ENCODE results near the gene TRIM5.
"Not testable (repeated sequence)": the region's sequence is repeated elsewhere in the genome, so short reads cannot be mapped to it uniquely, and the experiment has no call there.

TRIM5 gene

DNA sequence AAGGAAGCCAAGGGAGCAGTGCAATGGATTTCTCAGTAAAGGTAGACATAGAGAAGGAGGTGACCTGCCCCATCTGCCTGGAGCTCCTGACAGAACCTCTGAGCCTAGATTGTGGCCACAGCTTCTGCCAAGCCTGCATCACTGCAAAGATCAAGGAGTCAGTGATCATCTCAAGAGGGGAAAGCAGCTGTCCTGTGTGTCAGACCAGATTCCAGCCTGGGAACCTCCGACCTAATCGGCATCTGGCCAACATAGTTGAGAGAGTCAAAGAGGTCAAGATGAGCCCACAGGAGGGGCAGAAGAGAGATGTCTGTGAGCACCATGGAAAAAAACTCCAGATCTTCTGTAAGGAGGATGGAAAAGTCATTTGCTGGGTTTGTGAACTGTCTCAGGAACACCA is 11.3 kb upstream of the TRIM5 start:
- Mint-ChIP-seq H3K27ac (peak overlapping the region; percentile 48), H3K4me1 (peaks cover 33 to 65% of the 10 kb centered on the region in 2 donors), H3K27me3 (no peaks in the 10 kb centered on the region), H3K4me3 (no peak overlapping the region), H3K9me3 (no peaks in the 10 kb centered on the region), H3K36me3 (peaks cover 2 to 9% of the 10 kb centered on the region in 2 donors)
- DNase-seq (no peak), ATAC-seq (replicated peaks) (no peak)

GRCh38 chr11:5695580-5695979 is 10.7 kb upstream of the TRIM5 start:
- DNase-seq (no peak), ATAC-seq (replicated peaks) (no peak)
- H3K9me3 Mint-ChIP-seq = no peaks in the 10 kb centered on the region
- no peak overlapping the region for H3K4me3 Mint-ChIP-seq
- peaks cover 37 to 67% of the 10 kb centered on the region in 2 donors for H3K4me1 Mint-ChIP-seq
- peaks cover 2 to 9% of the 10 kb centered on the region in 2 donors for H3K36me3 Mint-ChIP-seq
- no peak overlapping the region for H3K27ac Mint-ChIP-seq
- H3K27me3 Mint-ChIP-seq = no peaks in the 10 kb centered on the region

DNA sequence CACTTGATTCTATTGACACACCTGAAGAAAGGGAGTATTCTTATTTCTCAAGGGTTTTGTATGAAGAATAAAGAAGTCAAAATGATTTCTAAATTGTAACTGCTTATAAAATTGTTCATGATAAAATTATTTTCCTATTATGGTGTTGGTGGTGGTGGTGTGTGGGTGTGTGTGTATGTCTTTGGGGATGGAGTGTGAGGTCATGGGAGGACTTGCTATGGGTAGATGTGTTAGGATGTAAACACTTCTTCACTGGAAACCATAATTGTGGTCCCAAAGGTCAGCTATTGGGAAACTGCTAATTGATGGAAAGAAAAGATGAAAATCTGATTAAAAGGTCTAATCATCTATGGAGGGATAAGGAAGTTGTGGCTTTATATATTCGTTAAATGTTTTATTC is 9.8 kb upstream of the TRIM5 start:
- H3K4me1 Mint-ChIP-seq = peaks cover 43 to 70% of the 10 kb centered on the region in 2 donors
- H3K4me3 Mint-ChIP-seq = peak overlapping the region in 1 of 2 donors; percentile 11
- H3K36me3 Mint-ChIP-seq = peaks cover 2 to 9% of the 10 kb centered on the region in 2 donors
- H3K27me3 Mint-ChIP-seq = no peaks in the 10 kb centered on the region
- DNase-seq (no peak), ATAC-seq (replicated peaks) (no peak)
- H3K27ac Mint-ChIP-seq = peak overlapping the region; percentile 49
- no peaks in the 10 kb centered on the region for H3K9me3 Mint-ChIP-seq

- Mint-ChIP-seq H3K4me3 (peak overlapping the region; percentile 67 to 88), H3K4me1 (peaks cover 45 to 73% of the 10 kb centered on the region in 2 donors), H3K27ac (peak overlapping the region; percentile 89), H3K36me3 (peaks cover 2 to 5% of the 10 kb centered on the region in 2 donors), H3K9me3 (no peaks in the 10 kb centered on the region), H3K27me3 (no peaks in the 10 kb centered on the region)
- no peak for ATAC-seq (replicated peaks)
- no peak for DNase-seq
These were observed 7.1 kb upstream of the TRIM5 start for GRCh38 chr11:5691964-5692361.

DNA sequence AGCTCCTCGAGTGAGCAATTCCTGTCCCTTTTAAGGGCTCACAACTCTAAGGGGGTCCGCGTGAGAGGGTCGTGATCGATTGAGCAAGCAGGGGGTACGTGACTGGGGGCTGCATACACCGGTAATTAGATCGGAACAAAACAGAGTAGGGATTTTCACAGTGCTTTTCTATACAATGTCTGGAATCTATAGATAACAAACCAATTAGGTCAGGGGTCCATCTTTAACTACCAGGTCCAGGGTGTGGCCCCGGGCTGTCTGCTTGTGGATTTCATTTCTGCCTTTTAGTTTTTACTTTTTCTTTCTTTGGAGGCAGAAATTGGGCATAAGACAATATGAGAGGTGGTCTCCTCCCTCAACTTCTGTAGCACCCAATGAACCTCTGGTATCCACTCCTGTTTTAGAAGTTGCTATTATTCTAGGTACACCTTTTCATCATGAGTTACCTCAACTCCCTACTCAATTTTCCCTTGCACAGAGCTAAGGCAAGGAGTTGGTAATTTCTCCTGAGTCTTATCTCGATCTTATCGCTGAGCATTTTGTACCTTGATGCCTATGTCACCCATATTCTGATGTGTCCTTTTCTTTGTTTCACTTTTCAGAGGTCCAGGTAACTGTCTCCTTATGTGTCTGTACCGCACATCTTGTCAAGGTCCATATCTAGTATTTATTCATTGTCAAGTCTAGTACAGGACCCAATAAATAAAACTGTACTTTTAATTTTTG is 6.5 kb upstream of the TRIM5 start:
- peak overlapping the region; percentile 95 for H3K27ac Mint-ChIP-seq
- ATAC-seq (replicated peaks); H3K36me3 Mint-ChIP-seq; H3K9me3 Mint-ChIP-seq; H3K27me3 Mint-ChIP-seq; DNase-seq: not testable (repeated sequence)
- H3K4me1 Mint-ChIP-seq = peaks cover 43 to 67% of the 10 kb centered on the region in 2 donors
- H3K4me3 Mint-ChIP-seq = peak overlapping the region; percentile 88 to 95

DNA sequence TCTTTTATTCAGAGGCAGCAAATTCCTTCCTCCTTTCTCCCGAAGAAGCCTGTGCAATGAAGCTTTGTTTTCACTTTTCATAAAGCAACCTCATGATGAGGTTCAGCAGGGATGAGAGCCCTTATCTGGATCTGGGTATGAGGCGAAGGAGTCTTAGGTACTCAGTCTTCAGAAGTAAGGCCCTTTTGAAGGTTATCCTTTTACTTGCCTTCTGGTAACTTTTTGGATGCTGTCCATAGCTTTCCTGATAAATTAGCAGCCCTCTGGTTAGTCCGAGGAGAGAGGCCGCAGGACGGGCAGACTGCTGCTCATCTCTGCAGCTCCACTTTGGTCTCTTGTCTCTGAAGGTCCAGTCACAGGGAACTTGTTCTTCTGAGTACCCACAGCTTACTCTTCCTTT is 5.9 kb upstream of the TRIM5 start:
- DNase-seq (no peak), ATAC-seq (replicated peaks) (no peak)
- peak overlapping the region; percentile 88 to 95 for H3K4me3 Mint-ChIP-seq
- H3K4me1 Mint-ChIP-seq = peaks cover 41 to 61% of the 10 kb centered on the region in 2 donors
- peak overlapping the region; percentile 95 for H3K27ac Mint-ChIP-seq
- no peaks in the 10 kb centered on the region for H3K36me3 Mint-ChIP-seq
- no peaks in the 10 kb centered on the region for H3K27me3 Mint-ChIP-seq
- H3K9me3 Mint-ChIP-seq = no peaks in the 10 kb centered on the region

DNA sequence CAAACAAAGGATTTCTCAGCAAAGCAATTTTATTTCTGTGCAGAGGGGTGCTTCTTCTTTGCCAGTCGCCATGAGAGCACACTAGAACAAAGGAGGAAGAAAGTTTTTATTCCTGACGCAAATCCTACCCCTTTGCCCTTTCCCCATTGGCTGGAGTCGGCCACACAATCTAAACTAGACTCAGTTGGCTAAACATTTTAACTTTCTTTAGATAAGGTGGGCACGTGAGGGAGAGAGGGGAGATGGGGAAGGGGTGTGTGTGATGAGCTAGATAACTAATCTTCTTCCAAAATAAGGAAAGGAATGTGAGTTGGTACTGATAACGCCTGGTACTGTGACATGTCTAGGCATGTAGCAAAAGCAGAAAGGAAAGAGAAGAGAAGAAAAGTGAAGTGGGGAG is 5.3 kb upstream of the TRIM5 start:
- peak overlapping the region; percentile 95 for H3K27ac Mint-ChIP-seq
- no peaks in the 10 kb centered on the region for H3K36me3 Mint-ChIP-seq
- ATAC-seq (replicated peaks) (peak in 1 of 2 donors; percentile 3), DNase-seq (no peak)
- peak overlapping the region; percentile 88 to 95 for H3K4me3 Mint-ChIP-seq
- peaks cover 42 to 57% of the 10 kb centered on the region in 2 donors for H3K4me1 Mint-ChIP-seq
- H3K27me3 Mint-ChIP-seq = no peaks in the 10 kb centered on the region
- no peaks in the 10 kb centered on the region for H3K9me3 Mint-ChIP-seq

GRCh38 chr11:5689551-5689983 is 4.7 kb upstream of the TRIM5 start, which contains the start of gene TRIM22:
TRIM22 (plus strand) TSS chr11:5689790; CDS start chr11:5696233, 6,443 bp downstream.
- peak; percentile 74 to 81 for ATAC-seq (replicated peaks)
- DNase-seq = peak; percentile 39

GRCh38 chr11:5688482-5688881 is 3.6 kb upstream of the TRIM5 start:
- H3K4me1 Mint-ChIP-seq = peaks cover 41 to 60% of the 10 kb centered on the region in 2 donors
- H3K27ac Mint-ChIP-seq = no peak overlapping the region
- no peaks in the 10 kb centered on the region for H3K27me3 Mint-ChIP-seq
- no peak for ATAC-seq (replicated peaks)
- no peak for DNase-seq
- no peaks in the 10 kb centered on the region for H3K9me3 Mint-ChIP-seq
- no peak overlapping the region for H3K4me3 Mint-ChIP-seq
- peaks cover 0 to 3% of the 10 kb centered on the region in 2 donors for H3K36me3 Mint-ChIP-seq

More at GRCh38 chr11:5689551-5689983, 4.7 kb upstream of the TRIM5 start, which contains the start of gene TRIM22:
- Mint-ChIP-seq H3K27ac (peak within 1 kb of the TSS; percentile 95), H3K27me3 (no peaks in the 10 kb centered on the region), H3K36me3 (no peaks in the 10 kb centered on the region), H3K9me3 (no peaks in the 10 kb centered on the region), H3K4me3 (peak within 1 kb of the TSS; percentile 88 to 95), H3K4me1 (peaks cover 42 to 57% of the 10 kb centered on the region in 2 donors)

DNA sequence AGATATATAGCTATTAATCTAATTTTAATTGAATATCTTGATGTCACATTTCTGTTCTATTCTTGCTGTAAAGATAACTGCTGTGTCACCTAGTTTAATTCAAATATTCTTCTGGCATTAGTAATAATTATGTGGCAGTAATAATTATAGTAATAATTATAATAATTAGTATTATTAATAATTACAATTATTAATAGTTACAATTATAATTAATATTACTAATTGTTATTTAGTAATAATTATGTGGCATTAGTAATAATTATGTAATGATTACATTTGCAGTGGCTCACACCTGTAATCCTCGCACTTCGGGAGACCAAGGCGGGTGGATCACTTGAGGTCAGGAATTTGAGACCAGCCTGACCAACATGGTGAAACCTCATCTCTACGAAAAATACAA is 1.6 kb upstream of the TRIM5 start:
- peaks cover 34 to 52% of the 10 kb centered on the region in 2 donors for H3K4me1 Mint-ChIP-seq
- H3K27ac Mint-ChIP-seq = no peak overlapping the region
- H3K9me3 Mint-ChIP-seq = no peaks in the 10 kb centered on the region
- H3K4me3 Mint-ChIP-seq = no peak overlapping the region
- H3K36me3 Mint-ChIP-seq = peaks cover 0 to 5% of the 10 kb centered on the region in 2 donors
- ATAC-seq (replicated peaks) (no peak), DNase-seq (no peak)
- no peaks in the 10 kb centered on the region for H3K27me3 Mint-ChIP-seq

- DNase-seq (no peak), ATAC-seq (replicated peaks) (peak; percentile 33)
- peaks cover 9 to 17% of the 10 kb centered on the region in 2 donors for H3K36me3 Mint-ChIP-seq
- peak overlapping the region; percentile 88 for H3K4me3 Mint-ChIP-seq
- H3K4me1 Mint-ChIP-seq = peaks cover 20 to 40% of the 10 kb centered on the region in 2 donors
- H3K9me3 Mint-ChIP-seq = no peaks in the 10 kb centered on the region
- H3K27ac Mint-ChIP-seq = peak overlapping the region; percentile 93
- H3K27me3 Mint-ChIP-seq = no peaks in the 10 kb centered on the region
These were observed 733 bp downstream of the TRIM5 start for GRCh38 chr11:5684036-5684645.

DNA sequence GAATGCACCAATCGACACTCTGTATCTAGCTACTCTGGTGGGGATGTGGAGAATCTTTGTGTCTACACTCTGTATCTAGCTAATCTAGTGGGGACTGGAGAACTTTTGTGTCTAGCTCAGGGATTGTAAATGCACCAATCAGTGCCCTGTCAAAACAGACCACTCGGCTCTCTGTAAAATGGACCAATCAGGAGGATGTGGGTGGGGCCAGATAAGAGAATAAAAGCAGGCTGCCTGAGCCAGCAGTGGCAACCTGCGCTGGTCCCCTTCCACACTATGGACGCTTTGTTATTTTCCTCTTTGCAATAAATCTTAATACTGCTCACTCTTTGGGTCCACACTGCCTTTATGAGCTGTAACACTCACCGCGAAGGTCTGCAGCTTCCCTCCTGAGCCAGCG is 1.3 kb downstream of the TRIM5 start:
- ATAC-seq (replicated peaks); H3K27me3 Mint-ChIP-seq; DNase-seq; H3K9me3 Mint-ChIP-seq: not testable (repeated sequence)
- H3K27ac Mint-ChIP-seq = peak overlapping the region; percentile 93
- H3K36me3 Mint-ChIP-seq = peaks cover 9 to 23% of the 10 kb centered on the region in 2 donors
- peaks cover 20 to 42% of the 10 kb centered on the region in 2 donors for H3K4me1 Mint-ChIP-seq
- H3K4me3 Mint-ChIP-seq = peak overlapping the region; percentile 88

DNA sequence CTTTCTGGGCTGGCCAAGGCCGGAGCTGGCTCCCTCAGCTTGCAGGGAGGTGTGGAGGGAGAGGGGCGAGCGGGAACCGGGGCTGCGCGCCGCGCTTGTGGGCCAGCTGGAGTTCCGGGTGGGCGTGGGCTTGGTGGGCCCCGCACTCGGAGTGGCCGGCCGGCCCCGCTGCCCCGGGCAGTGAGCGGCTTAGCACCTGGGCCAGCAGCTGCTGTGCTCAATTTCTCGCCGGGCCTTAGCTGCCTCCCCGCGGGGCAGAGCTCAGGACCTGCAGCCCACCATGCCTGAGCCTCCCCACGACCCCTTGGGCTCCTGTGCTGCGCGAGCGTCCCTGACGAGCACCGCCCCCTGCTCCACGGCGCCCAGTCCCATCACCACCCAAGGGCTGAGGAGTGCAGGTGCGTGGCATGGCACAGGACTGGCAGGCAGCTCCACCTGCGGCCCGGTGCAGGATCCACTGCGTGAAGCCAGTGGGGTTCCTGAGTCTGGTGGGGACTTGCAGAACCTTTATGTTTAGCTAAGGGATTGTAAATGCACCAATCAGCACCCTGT is 1.9 kb downstream of the TRIM5 start:
- Mint-ChIP-seq H3K36me3 (peaks cover 9 to 29% of the 10 kb centered on the region in 2 donors), H3K4me1 (peaks cover 17 to 36% of the 10 kb centered on the region in 2 donors)
- H3K4me3 Mint-ChIP-seq; ATAC-seq (replicated peaks); H3K27ac Mint-ChIP-seq; H3K9me3 Mint-ChIP-seq; DNase-seq; H3K27me3 Mint-ChIP-seq: not testable (repeated sequence)

DNA sequence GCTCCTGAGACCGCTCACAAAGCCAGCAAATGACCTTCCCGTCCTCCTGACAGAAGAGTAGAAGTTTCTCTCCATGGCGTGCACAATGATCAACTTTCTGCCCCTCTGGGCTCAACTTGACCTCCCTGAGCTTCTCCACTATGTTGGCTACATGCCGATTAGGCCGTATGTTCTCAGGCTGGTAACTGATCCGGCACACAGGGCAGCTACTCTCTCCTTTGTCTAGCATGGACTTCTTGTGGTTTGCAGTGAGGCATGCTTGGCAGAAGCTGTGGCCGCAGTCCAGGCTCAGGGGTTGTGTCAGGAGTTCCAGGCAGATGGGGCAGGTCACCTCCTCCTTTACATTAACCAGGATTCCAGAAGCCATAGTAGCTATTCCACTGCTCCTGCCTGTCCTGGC is 5.1 kb downstream of the TRIM5 start:
- Mint-ChIP-seq H3K27me3 (no peaks in the 10 kb centered on the region), H3K4me1 (peaks cover 9 to 32% of the 10 kb centered on the region in 2 donors), H3K27ac (no peak overlapping the region), H3K4me3 (no peak overlapping the region), H3K36me3 (peaks cover 17 to 34% of the 10 kb centered on the region in 2 donors), H3K9me3 (no peaks in the 10 kb centered on the region)
- DNase-seq (no peak), ATAC-seq (replicated peaks) (no peak)
